AG04450 (cell line): ENCODE measurements around the gene CERS6. TPM values are rescaled to one million over a fixed set of nuclear protein-coding genes. Genes with fewer than 3 reads are reported as not detected.

ENCODE experiments used
- CTCF ChIA-PET: fragments of 300-600, 350-600 bp; formaldehyde crosslinking; extraction: SDS; loops from one replicate; lab custom pipeline; 2022; ENCODE audit warnings: antibody characterized with exemption, inconsistent platforms; lab: Charles Lee
- POLR2A ChIA-PET: fragments of 350-600 bp; formaldehyde crosslinking; extraction: SDS; loops from one replicate; lab custom pipeline; 2021; ENCODE audit warnings: antibody characterized with exemption, inconsistent platforms; lab: Yijun Ruan, JAX
- DNase-seq: peaks from one replicate; pipeline ENCODE4 v3.0.0-alpha.2; 2011; ENCODE audit warnings: low read depth, low spot score
- H3K27ac ChIP-seq: one replicate; pipeline ENCODE4 v1.5.1; 2012; ENCODE audit warnings: low read depth, low read length, control low read depth
- H3K27me3 ChIP-seq: one replicate; pipeline ENCODE4 v1.6.0; 2012; ENCODE audit warnings: low read length; ENCODE audit not compliant: control insufficient read depth, insufficient read depth
- H3K4me3 ChIP-seq: 2 replicates; pipeline ENCODE4 v1.5.1; 2011; ENCODE audit warnings: mild to moderate bottlenecking, low read depth, low read length, control low read depth
- H3K9me3 ChIP-seq: 2 replicates; pipeline ENCODE4 v1.5.1; 2012; ENCODE audit warnings: low read length; ENCODE audit not compliant: control insufficient read depth, insufficient read depth
- polyA plus RNA-seq: library from polyadenylated mRNA; depleted of rRNA; stranded (reverse); fragments of >200 nt; gene quantifications from 2 replicates; pipeline ENCODE4 v1.2.3, GENCODE V29; 2011
- TF ChIP-seq, protein P1 (sequence below): IDR thresholded peaks from 2 replicates; pipeline ENCODE4 v1.5.1; 2011; ENCODE audit warnings: low read depth, low read length, control low read depth, inconsistent platforms

The CERS6 gene
- polyA plus RNA-seq, 1 experiment: 6.2 TPM

DNA sequence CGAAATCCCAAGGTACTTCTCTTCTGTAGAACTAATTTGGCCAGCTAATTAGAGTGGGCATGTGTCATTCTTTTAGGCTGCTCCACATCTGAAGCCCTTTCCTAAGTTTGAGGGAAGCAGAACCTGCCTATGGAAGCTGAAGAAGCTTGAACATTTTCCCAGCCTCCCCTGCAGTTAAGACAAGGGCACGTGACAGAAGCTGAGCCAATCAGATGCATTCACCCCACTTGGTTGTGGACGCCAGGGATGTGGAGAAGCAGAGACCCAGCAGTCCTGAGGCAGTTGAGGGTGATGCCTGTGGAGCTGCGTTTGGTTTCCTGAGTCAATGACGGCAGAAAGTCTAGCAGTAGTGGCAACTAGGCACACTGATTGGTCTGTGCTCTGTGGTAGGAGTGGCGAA, 26.1 kb upstream of the CERS6 start:
- Histone ChIP-seq H3K4me3 (no peak overlapping the region), H3K9me3 (no peaks in the 10 kb centered on the region), H3K27ac (no peak overlapping the region), H3K27me3 (no peaks in the 10 kb centered on the region)
- CTCF ChIA-PET: no interaction called here
- TF ChIP-seq, protein P1, sequence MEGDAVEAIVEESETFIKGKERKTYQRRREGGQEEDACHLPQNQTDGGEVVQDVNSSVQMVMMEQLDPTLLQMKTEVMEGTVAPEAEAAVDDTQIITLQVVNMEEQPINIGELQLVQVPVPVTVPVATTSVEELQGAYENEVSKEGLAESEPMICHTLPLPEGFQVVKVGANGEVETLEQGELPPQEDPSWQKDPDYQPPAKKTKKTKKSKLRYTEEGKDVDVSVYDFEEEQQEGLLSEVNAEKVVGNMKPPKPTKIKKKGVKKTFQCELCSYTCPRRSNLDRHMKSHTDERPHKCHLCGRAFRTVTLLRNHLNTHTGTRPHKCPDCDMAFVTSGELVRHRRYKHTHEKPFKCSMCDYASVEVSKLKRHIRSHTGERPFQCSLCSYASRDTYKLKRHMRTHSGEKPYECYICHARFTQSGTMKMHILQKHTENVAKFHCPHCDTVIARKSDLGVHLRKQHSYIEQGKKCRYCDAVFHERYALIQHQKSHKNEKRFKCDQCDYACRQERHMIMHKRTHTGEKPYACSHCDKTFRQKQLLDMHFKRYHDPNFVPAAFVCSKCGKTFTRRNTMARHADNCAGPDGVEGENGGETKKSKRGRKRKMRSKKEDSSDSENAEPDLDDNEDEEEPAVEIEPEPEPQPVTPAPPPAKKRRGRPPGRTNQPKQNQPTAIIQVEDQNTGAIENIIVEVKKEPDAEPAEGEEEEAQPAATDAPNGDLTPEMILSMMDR: no peak
- POLR2A ChIA-PET: no interaction called here
- DNase-seq: no peak

DNA sequence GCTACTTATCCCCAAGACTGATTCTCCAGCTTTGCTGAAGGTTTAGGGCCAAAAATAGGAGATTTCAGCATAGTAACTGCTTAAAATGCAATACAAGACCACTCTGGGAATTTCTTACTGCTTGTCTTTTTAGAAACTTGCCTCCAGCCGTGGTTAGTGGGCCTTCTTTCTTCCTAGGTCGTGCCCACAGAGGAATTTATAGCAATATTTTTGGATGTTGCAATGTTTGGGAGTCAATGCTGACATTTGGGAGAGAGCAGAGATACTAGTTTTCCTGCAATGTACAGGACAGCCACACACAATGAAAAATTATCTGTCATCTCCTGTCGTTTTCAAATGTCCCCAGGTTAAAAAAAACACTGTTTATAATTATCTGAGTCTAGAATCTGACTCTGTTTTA, 25.6 kb upstream of the CERS6 start:
- DNase-seq: no peak
- Histone ChIP-seq H3K9me3 (no peaks in the 10 kb centered on the region), H3K27ac (no peak overlapping the region), H3K27me3 (no peaks in the 10 kb centered on the region), H3K4me3 (no peak overlapping the region)
- ChIA-PET POLR2A (no interaction called here), CTCF (no interaction called here)
- TF ChIP-seq, protein P1: no peak

DNA sequence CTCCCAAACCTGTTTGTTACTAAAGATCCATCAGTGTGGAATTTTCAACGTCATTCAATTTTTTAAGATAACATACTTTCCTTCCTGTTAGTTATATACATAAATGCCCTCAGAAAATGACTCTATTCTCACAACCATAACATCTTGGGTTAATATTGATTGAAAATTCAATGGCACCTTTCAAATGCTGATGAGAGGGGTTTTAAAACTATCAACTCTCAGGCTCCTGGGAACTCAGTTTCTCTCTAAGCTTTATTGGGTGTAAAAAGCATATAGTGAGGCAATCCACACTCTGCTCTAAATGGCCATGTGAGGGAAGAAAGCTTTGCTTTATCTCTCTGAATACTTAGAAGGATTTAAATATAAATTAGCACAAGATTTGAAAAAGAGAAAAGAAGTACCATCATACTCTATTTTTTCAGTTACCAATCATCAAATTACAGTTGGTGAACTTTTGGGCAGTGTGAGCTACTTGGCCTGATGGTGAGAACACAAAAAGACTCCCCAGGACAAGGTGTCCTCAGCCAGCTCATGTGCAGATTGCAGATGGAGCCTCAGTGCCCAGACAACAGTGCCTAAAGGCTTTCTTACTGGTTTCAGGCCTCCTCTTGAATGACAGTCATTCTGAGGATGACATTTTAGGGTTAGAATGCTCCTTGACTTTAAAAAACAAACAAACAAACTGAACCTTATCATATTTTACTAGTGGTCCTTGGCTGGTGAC, 24.6 kb upstream of the CERS6 start:
- TF ChIP-seq, protein P1: no peak
- ChIA-PET CTCF (no interaction called here), POLR2A (no interaction called here)
- H3K27me3 ChIP-seq: no peaks in the 10 kb centered on the region
- no peak for DNase-seq
- H3K27ac ChIP-seq: no peak overlapping the region
- H3K4me3 ChIP-seq: no peak overlapping the region
- H3K9me3 ChIP-seq: no peaks in the 10 kb centered on the region

DNA sequence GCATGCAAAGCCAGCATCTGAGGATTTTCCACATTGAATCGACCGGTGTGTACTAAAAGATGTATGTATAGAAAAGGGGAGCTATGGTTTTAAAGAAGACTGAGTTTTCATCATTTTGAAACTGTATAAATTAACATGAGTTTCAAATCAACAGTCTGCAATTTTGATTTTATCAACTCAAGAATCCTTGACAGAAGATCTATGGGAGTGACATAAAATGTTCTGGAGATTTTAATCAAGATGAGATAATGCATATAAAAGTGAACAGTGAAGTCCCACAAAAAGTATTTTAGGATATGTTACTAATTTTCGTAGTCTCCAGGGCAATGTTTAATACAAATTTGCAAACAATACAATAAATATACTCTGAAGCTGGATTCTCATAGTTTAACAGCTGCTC, 24.0 kb upstream of the CERS6 start:
- Histone ChIP-seq H3K27me3 (no peaks in the 10 kb centered on the region), H3K27ac (no peak overlapping the region), H3K4me3 (no peak overlapping the region), H3K9me3 (no peaks in the 10 kb centered on the region)
- DNase-seq: no peak
- CTCF ChIA-PET: no interaction called here
- POLR2A ChIA-PET: no interaction called here
- TF ChIP-seq, protein P1: no peak

DNA sequence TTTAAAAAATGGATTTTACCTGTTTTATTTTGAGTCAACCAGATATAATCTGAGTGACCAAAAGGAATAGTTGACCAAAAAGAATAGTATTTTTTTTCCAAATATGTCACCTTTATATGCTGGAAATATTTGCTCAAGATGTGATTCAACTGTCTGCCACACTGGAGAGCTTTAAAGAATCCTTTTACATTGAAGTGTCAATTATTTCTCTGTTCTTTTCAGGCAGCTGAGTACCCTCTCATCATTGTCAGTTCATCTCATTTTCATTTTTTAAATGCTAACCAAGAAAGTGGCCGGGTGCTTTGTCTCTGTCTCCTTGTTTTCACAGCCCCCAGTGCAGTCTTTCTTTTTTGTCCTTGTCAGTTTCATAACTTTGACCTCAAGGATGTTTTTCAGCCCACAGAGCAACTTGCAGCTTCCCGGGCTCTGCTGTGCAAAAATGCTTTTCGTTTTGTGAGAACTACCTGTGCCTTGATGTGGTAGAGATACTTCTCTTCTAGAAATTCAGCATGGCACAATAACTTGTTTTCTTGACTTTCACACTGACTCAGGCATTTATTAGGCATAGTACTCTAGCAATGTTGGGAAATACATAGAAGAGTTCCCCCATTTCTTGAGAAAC, 23.4 kb upstream of the CERS6 start:
- Histone ChIP-seq H3K27ac (no peak overlapping the region), H3K9me3 (no peaks in the 10 kb centered on the region), H3K27me3 (no peaks in the 10 kb centered on the region), H3K4me3 (no peak overlapping the region)
- no peak for DNase-seq
- CTCF ChIA-PET: no interaction called here
- POLR2A ChIA-PET: no interaction called here
- TF ChIP-seq, protein P1: no peak
